A549 treated with CpdA at 1 μM for 4 hours (cell line): ENCODE data around the gene TMSB15C. TPM values are rescaled to one million over a fixed set of nuclear protein-coding genes. Genes with fewer than 3 reads are reported as not detected.

Experiments
- total RNA-seq: library from RNA; stranded (reverse); fragments of 200-300 nt; extraction: Qiagen RNA extraction; gene quantifications from 5 replicates; pipeline ENCODE4 v1.2.3, GENCODE V29; 2022; ENCODE audit warnings: low read depth

TMSB15C gene
- 0.13 to 0.34 TPM (median 0.26 TPM) in 5 replicates for total RNA-seq

GRCh38 chrX:104075778-104076445, at the start of gene TMSB15C:
Gene TMSB15C (minus strand): TSS chrX:104076236.

GRCh38 chrX:104112326-104112951, 36.4 kb upstream of the TMSB15C start, which contains the start of gene ZCCHC18:
Gene ZCCHC18 (plus strand): TSS chrX:104112523. CDS start chrX:104114112, 1,589 bp downstream.

GRCh38 chrX:104039689-104040505, 36.1 kb downstream of the TMSB15C start, which contains the start of gene H2BW2:
Gene H2BW2 (plus strand): TSS chrX:104039956. CDS start chrX:104039995, 39 bp downstream.

Other genes with a start within 250 kb of the TMSB15C start
- gene RAB9B, start 244.0 kb downstream of the TMSB15C start, total RNA-seq: 0.05 TPM in 3 of 5 replicates, not detected in the others
- gene TMSB15B, start 113.6 kb downstream of the TMSB15C start, total RNA-seq: 4.3 to 8.0 TPM (median 5.9 TPM) in 5 replicates
- not detected in 5 replicates for gene H2BW1, start 62.5 kb downstream of the TMSB15C start, total RNA-seq
- gene H2BW2, start 36.3 kb downstream of the TMSB15C start, total RNA-seq: not detected in 5 replicates
- gene ZCCHC18, start 36.3 kb upstream of the TMSB15C start, total RNA-seq: 0.13 to 0.31 TPM (median 0.21 TPM) in 4 of 5 replicates, not detected in the other
- 3.7 to 5.0 TPM (median 4.5 TPM) in 5 replicates for gene SLC25A53, start 80.8 kb upstream of the TMSB15C start, total RNA-seq
- gene FAM199X, start 90.2 kb upstream of the TMSB15C start, total RNA-seq: 13.9 to 17.8 TPM (median 16.7 TPM) in 5 replicates
- gene ESX1, start 178.7 kb upstream of the TMSB15C start, total RNA-seq: 0.09 TPM in 1 of 5 replicates, not detected in the others